Activated naive CD4-positive, alpha-beta T cell treated with anti-CD3 and anti-CD28 coated beads, Interleukin-2, amount 50 U/mL, for 16 hours (primary cell): ENCODE results near the gene SIRPA.

Experiments used
- DNase-seq: peaks from one replicate; pipeline ENCODE4 v3.0.0-alpha.2; 2020

Gene SIRPA

GRCh38 chr20:1894951-1895673 is at the start of gene SIRPA:
Gene SIRPA, plus strand, starts transcription at chr20:1895407. Its CDS starts 41 bp downstream, at chr20:1895448.
- DNase-seq, result no peak

GRCh38 chr20:1845701-1846100 is 49.5 kb upstream of the SIRPA start:
- no peak for DNase-seq

GRCh38 chr20:1846341-1846740 is 48.9 kb upstream of the SIRPA start:
- no peak for DNase-seq

- DNase-seq, result no peak
These were observed 48.3 kb upstream of the SIRPA start for GRCh38 chr20:1846876-1847275.

GRCh38 chr20:1847780-1848179 is 47.4 kb upstream of the SIRPA start:
- no peak for DNase-seq

GRCh38 chr20:1848373-1848772 is 46.8 kb upstream of the SIRPA start:
- no peak for DNase-seq

GRCh38 chr20:1851396-1851795 is 43.8 kb upstream of the SIRPA start:
- DNase-seq, result no peak

- DNase-seq, result no peak
These were observed 41.7 kb upstream of the SIRPA start for GRCh38 chr20:1853473-1853872.

GRCh38 chr20:1854246-1854645 is 41.0 kb upstream of the SIRPA start:
- DNase-seq, result no peak

- no peak for DNase-seq
These were observed 40.1 kb upstream of the SIRPA start for GRCh38 chr20:1855109-1855508.

GRCh38 chr20:1855690-1856089 is 39.5 kb upstream of the SIRPA start:
- no peak for DNase-seq

GRCh38 chr20:1856424-1856823 is 38.8 kb upstream of the SIRPA start:
- no peak for DNase-seq

- DNase-seq, result no peak
These were observed 37.7 kb upstream of the SIRPA start for GRCh38 chr20:1857466-1857865.

GRCh38 chr20:1858871-1859270 is 36.3 kb upstream of the SIRPA start:
- no peak for DNase-seq

- no peak for DNase-seq
These were observed 34.8 kb upstream of the SIRPA start for GRCh38 chr20:1860446-1860845.

GRCh38 chr20:1861347-1861976 is 33.7 kb upstream of the SIRPA start:
- no peak for DNase-seq

GRCh38 chr20:1861996-1862662 is 33.1 kb upstream of the SIRPA start:
- DNase-seq, result no peak

- no peak for DNase-seq
These were observed 32.5 kb upstream of the SIRPA start for GRCh38 chr20:1862663-1863053.

GRCh38 chr20:1863296-1863695 is 31.9 kb upstream of the SIRPA start:
- DNase-seq, result no peak

- DNase-seq, result no peak
These were observed 28.4 kb upstream of the SIRPA start for GRCh38 chr20:1866834-1867233.

GRCh38 chr20:1867495-1868260 is 27.5 kb upstream of the SIRPA start:
- DNase-seq, result no peak

- DNase-seq, result no peak
These were observed 26.4 kb upstream of the SIRPA start for GRCh38 chr20:1868856-1869255.

- DNase-seq, result no peak
These were observed 24.9 kb upstream of the SIRPA start for GRCh38 chr20:1870323-1870722.
